SK-N-SH (cell line): ENCODE measurements around the gene ONECUT1. TPM values are rescaled to one million over a fixed set of nuclear protein-coding genes. Genes with fewer than 3 reads are reported as not detected.

Experiments
- CTCF ChIA-PET: fragments of 300-600, 350-600 bp; formaldehyde crosslinking; extraction: SDS; loops from one replicate; lab custom pipeline; 2021; lab: Yijun Ruan, JAX
- POLR2A ChIA-PET: fragments of 350-600 bp; sonication (Branson Sonifier 250); formaldehyde crosslinking; extraction: SDS; loops from one replicate; lab custom pipeline; 2020; ENCODE audit warnings: antibody characterized with exemption, inconsistent platforms; lab: Yijun Ruan, JAX
- DNase-seq: peaks from one replicate; pipeline ENCODE4 v3.0.0; 2012
- H2AFZ ChIP-seq: fragments of 200-600 bp; sonication (generic); 2 replicates; pipeline ENCODE4 v1.8.1; 2016; ENCODE audit warnings: antibody characterized with exemption, mild to moderate bottlenecking, low read depth
- H3F3A ChIP-seq: fragments of 200-600 bp; sonication (generic); replicated peaks from 2 replicates; pipeline ENCODE3; 2016; ENCODE audit warnings: antibody characterized with exemption, mild to moderate bottlenecking; ENCODE audit not compliant: insufficient read depth
- H3K27ac ChIP-seq, 2 experiments: fragments of 200-500 bp in 1 of 2; fragments of 200-600 bp in 1 of 2; sonication (Bioruptor generic) in 1 of 2; sonication (generic), shearing (Covaris generic) in 1 of 2; 2 replicates each; pipeline versions ENCODE4 v1.5.1 to v1.6.1; 2014 to 2016; ENCODE audit warnings: low read depth in 2 of 2, inconsistent platforms in 1 of 2, low read length in 1 of 2, mild to moderate bottlenecking in 1 of 2, mixed read lengths in 1 of 2
- H3K27me3 ChIP-seq: fragments of 200-600 bp; sonication (generic), shearing (Covaris generic); 2 replicates; pipeline ENCODE4 v1.6.1; 2016; ENCODE audit warnings: mixed run types; ENCODE audit not compliant: insufficient read depth
- H3K36me3 ChIP-seq, 2 experiments: fragments of 200-500 bp in 1 of 2; fragments of 200-600 bp in 1 of 2; sonication (Bioruptor generic) in 1 of 2; sonication (generic) in 1 of 2; replicated peaks in 1 of 2; 2 replicates each; pipeline versions ENCODE3 to v1.5.1; 2014 to 2016; ENCODE audit warnings: low read length in 1 of 2, mild to moderate bottlenecking in 1 of 2; ENCODE audit not compliant: insufficient read depth in 2 of 2, control insufficient read depth in 1 of 2
- H3K4me1 ChIP-seq, 2 experiments: fragments of 200-500 bp in 1 of 2; fragments of 200-600 bp in 1 of 2; sonication (Bioruptor generic) in 1 of 2; sonication (generic), shearing (Covaris generic) in 1 of 2; 2 replicates each; pipeline versions ENCODE4 v1.5.1 to v1.6.1; 2014 to 2016; ENCODE audit warnings: low read depth in 1 of 2, low read length in 1 of 2, mixed run types in 1 of 2; ENCODE audit not compliant: insufficient read depth in 2 of 2, control insufficient read depth in 1 of 2
- H3K4me2 ChIP-seq: fragments of 200-600 bp; sonication (generic), shearing (Covaris generic); 2 replicates; pipeline ENCODE4 v1.6.1; 2017; ENCODE audit warnings: mixed run types
- H3K4me3 ChIP-seq, 2 experiments: fragments of 200-500 bp in 1 of 2; fragments of 200-600 bp in 1 of 2; sonication (Bioruptor generic) in 1 of 2; sonication (generic), shearing (Covaris generic) in 1 of 2; 2 replicates each; pipeline versions ENCODE4 v1.5.1 to v1.8.1; 2014 to 2016; ENCODE audit warnings: low read depth in 2 of 2, inconsistent platforms in 1 of 2, low read length in 1 of 2, mild to moderate bottlenecking in 1 of 2, mixed read lengths in 1 of 2, moderate library complexity in 1 of 2
- H3K79me2 ChIP-seq: fragments of 200-600 bp; sonication (generic); 2 replicates; pipeline ENCODE4 v1.8.1; 2017; ENCODE audit warnings: mild to moderate bottlenecking; ENCODE audit not compliant: insufficient read depth
- H3K9ac ChIP-seq: fragments of 200-600 bp; sonication (generic); 2 replicates; pipeline ENCODE4 v1.6.1; 2017; ENCODE audit warnings: mixed run types
- H3K9me2 ChIP-seq: fragments of 200-600 bp; sonication (generic); 2 replicates; pipeline ENCODE4 v1.6.1; 2017; ENCODE audit warnings: mixed run types
- H3K9me3 ChIP-seq: fragments of 200-600 bp; sonication (generic); 2 replicates; pipeline ENCODE4 v1.6.1; 2017; ENCODE audit warnings: mixed run types, mild to moderate bottlenecking, moderate library complexity
- H4K20me1 ChIP-seq: fragments of 200-600 bp; sonication (generic); 2 replicates; pipeline ENCODE4 v1.6.1; 2017; ENCODE audit warnings: mild to moderate bottlenecking, mixed run types; ENCODE audit not compliant: insufficient read depth
- CHD2 ChIP-seq: fragments of 150-350 bp; IDR thresholded peaks from 2 replicates; pipeline ENCODE4 v1.6.1; 2018; ENCODE audit warnings: low read length; ENCODE audit not compliant: partially characterized antibody
- EZH2phosphoT487 ChIP-seq: fragments of 200-600 bp; sonication (generic); IDR thresholded peaks from 2 replicates; pipeline ENCODE4 v1.6.1; 2017; ENCODE audit warnings: low read depth, mixed run types, mild to moderate bottlenecking, antibody characterized with exemption, moderate library complexity, borderline replicate concordance
- GATA2 ChIP-seq: sonication (generic); formaldehyde crosslinking; IDR thresholded peaks from 2 replicates; pipeline ENCODE4 v1.5.0; 2020; ENCODE audit warnings: mild to moderate bottlenecking, missing genetic modification reagents
- MEF2A ChIP-seq: IDR thresholded peaks from 2 replicates; pipeline ENCODE4 v1.4.0; 2012; ENCODE audit warnings: low read depth, borderline replicate concordance
- NFIC ChIP-seq: IDR thresholded peaks from 2 replicates; pipeline ENCODE4 v1.4.0; 2012; ENCODE audit warnings: borderline replicate concordance
- NRF1 ChIP-seq: IDR thresholded peaks from 2 replicates; pipeline ENCODE4 v1.6.1; 2012; ENCODE audit warnings: low read depth, mild to moderate bottlenecking, low read length
- POLR2AphosphoS5 ChIP-seq: IDR thresholded peaks from 2 replicates; pipeline ENCODE4 v1.6.1; 2012; ENCODE audit warnings: low read depth, low read length
- RFX5 ChIP-seq: IDR thresholded peaks from 2 replicates; pipeline ENCODE4 v1.6.1; 2012; ENCODE audit warnings: mild to moderate bottlenecking, improper control_type of control experiment, low read length
- SIN3A ChIP-seq: IDR thresholded peaks from 2 replicates; pipeline ENCODE4 v1.6.1; 2012; ENCODE audit warnings: low read depth, mild to moderate bottlenecking, low read length, moderate library complexity, borderline replicate concordance
- SMC3 ChIP-seq: IDR thresholded peaks from 2 replicates; pipeline ENCODE4 v1.6.1; 2012; ENCODE audit warnings: low read depth, low read length, improper control_type of control experiment
- TAF1 ChIP-seq: IDR thresholded peaks from 2 replicates; pipeline ENCODE4 v1.6.1; 2012; ENCODE audit warnings: low read depth, mild to moderate bottlenecking, low read length, moderate library complexity, borderline replicate concordance
- TEAD4 ChIP-seq: IDR thresholded peaks from 2 replicates; pipeline ENCODE4 v1.4.0; 2012; ENCODE audit warnings: mild to moderate bottlenecking, borderline replicate concordance; ENCODE audit not compliant: insufficient read depth
- ZBTB33 ChIP-seq: IDR thresholded peaks from 2 replicates; pipeline ENCODE4 v1.4.0; 2012; ENCODE audit warnings: low read depth, borderline replicate concordance
- WGBS: methylation state at CpG from one replicate; pipeline ENCODE4 v1.1.6; 2017; ENCODE audit warnings: low lambda C conversion rate; 5-methylcytosine and 5-hydroxymethylcytosine counted together
- polyA plus RNA-seq, 3 experiments: library from polyadenylated mRNA; depleted of rRNA; stranded (reverse); fragments of >200 nt; gene quantifications; 2 replicates each; pipeline ENCODE4 v1.2.3, GENCODE V29; 2012
- TF ChIP-seq, protein P1 (sequence below): IDR thresholded peaks from 2 replicates; pipeline ENCODE4 v1.4.0; 2012; ENCODE audit warnings: low read depth
- TF ChIP-seq, protein P2 (sequence below): IDR thresholded peaks from 2 replicates; pipeline ENCODE4; 2012
- TF ChIP-seq, protein P3 (sequence below): IDR thresholded peaks from 2 replicates; pipeline ENCODE4 v1.4.0; 2012; ENCODE audit warnings: low read depth, borderline replicate concordance
- TF ChIP-seq, protein P4 (sequence below): fragments of 150-350 bp; IDR thresholded peaks from 2 replicates; pipeline ENCODE4 v1.6.1; 2016; ENCODE audit warnings: mild to moderate bottlenecking, low read depth, low read length

The ONECUT1 gene
- polyA plus RNA-seq, 1 of the 3 experiments (the other 2 are of a cell fraction): not detected

GRCh38 chr15:52795464-52796227 is 5.5 kb upstream of the ONECUT1 start:
- CTCF ChIA-PET: interaction anchor here (0.9 kb wide), 1 partner anchor 464 kb away, joined by 3 read pairs; no protein-coding TSS in a partner anchor
- no peaks in the 10 kb centered on the region for H3K9me3 ChIP-seq
- H3K4me1 ChIP-seq: peaks cover 0 to 3% of the 10 kb centered on the region in 2 experiments; a peak in 1 of 4 replicates
- H3K27me3 ChIP-seq: peaks cover 97% of the 10 kb centered on the region
- no peaks in the 10 kb centered on the region for H3K79me2 ChIP-seq
- no peaks in the 10 kb centered on the region for H3K9me2 ChIP-seq
- H3K36me3 ChIP-seq: no peaks in the 10 kb centered on the region
- WGBS: 24% methylated on average over 28 of the region's 31 CpGs
- H3K4me3 ChIP-seq: no peak overlapping the region
- no peak for TF ChIP-seq SMC3
- TF ChIP-seq, protein P1, sequence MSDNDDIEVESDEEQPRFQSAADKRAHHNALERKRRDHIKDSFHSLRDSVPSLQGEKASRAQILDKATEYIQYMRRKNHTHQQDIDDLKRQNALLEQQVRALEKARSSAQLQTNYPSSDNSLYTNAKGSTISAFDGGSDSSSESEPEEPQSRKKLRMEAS: no peak
- no peak for TF ChIP-seq NRF1
- no peak for TF ChIP-seq TEAD4
- no peak for TF ChIP-seq SIN3A
- TF ChIP-seq, all 33 proteins: peak for 0
- Histone ChIP-seq H4K20me1 (no peaks in the 10 kb centered on the region), H3K9ac (no peak overlapping the region), H3F3A (peaks cover 4% of the 10 kb centered on the region), H2AFZ (no peak overlapping the region), H3K4me2 (no peak overlapping the region), H3K27ac (no peak overlapping the region)
- DNase-seq: no peak
- POLR2A ChIA-PET: no interaction called here

- Histone ChIP-seq H3K27ac (no peak overlapping the region), H3K27me3 (peaks cover 95% of the 10 kb centered on the region), H4K20me1 (no peaks in the 10 kb centered on the region), H3K4me3 (no peak overlapping the region), H3F3A (peaks cover 4% of the 10 kb centered on the region), H3K36me3 (no peaks in the 10 kb centered on the region), H2AFZ (no peak overlapping the region), H3K4me2 (no peak overlapping the region), H3K9ac (no peak overlapping the region), H3K9me3 (no peaks in the 10 kb centered on the region), H3K9me2 (no peaks in the 10 kb centered on the region), H3K79me2 (no peaks in the 10 kb centered on the region), H3K4me1 (peaks cover 0 to 3% of the 10 kb centered on the region in 2 experiments; a peak in 1 of 4 replicates)
- TF ChIP-seq ZBTB33 (no peak), NRF1 (no peak), MEF2A (no peak), TAF1 (no peak), POLR2AphosphoS5 (no peak), EZH2phosphoT487 (no peak), SIN3A (no peak), GATA2 (CRISPR knock-in tag) (no peak), CHD2 (no peak), NFIC (no peak), RFX5 (no peak)
- TF ChIP-seq, protein P2, sequence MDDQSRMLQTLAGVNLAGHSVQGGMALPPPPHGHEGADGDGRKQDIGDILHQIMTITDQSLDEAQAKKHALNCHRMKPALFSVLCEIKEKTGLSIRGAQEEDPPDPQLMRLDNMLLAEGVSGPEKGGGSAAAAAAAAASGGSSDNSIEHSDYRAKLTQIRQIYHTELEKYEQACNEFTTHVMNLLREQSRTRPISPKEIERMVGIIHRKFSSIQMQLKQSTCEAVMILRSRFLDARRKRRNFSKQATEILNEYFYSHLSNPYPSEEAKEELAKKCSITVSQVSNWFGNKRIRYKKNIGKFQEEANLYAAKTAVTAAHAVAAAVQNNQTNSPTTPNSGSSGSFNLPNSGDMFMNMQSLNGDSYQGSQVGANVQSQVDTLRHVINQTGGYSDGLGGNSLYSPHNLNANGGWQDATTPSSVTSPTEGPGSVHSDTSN: no peak
- TF ChIP-seq, protein P3, sequence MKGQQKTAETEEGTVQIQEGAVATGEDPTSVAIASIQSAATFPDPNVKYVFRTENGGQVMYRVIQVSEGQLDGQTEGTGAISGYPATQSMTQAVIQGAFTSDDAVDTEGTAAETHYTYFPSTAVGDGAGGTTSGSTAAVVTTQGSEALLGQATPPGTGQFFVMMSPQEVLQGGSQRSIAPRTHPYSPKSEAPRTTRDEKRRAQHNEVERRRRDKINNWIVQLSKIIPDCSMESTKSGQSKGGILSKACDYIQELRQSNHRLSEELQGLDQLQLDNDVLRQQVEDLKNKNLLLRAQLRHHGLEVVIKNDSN: no peak
- TF ChIP-seq, protein P4, sequence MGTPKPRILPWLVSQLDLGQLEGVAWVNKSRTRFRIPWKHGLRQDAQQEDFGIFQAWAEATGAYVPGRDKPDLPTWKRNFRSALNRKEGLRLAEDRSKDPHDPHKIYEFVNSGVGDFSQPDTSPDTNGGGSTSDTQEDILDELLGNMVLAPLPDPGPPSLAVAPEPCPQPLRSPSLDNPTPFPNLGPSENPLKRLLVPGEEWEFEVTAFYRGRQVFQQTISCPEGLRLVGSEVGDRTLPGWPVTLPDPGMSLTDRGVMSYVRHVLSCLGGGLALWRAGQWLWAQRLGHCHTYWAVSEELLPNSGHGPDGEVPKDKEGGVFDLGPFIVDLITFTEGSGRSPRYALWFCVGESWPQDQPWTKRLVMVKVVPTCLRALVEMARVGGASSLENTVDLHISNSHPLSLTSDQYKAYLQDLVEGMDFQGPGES: no peak
- TF ChIP-seq, protein P1: no peak
- ChIA-PET CTCF (interaction anchor here (0.9 kb wide), 1 partner anchor 464 kb away, joined by 3 read pairs; no protein-coding TSS in a partner anchor), POLR2A (no interaction called here)
- 14% methylated on average over 34 of the region's 43 CpGs for WGBS
- no peak for DNase-seq
Measured at GRCh38 chr15:52794665-52795463, 4.7 kb upstream of the ONECUT1 start.
